ENCODE measurements around the gene MXD3.

Gene MXD3

DNA sequence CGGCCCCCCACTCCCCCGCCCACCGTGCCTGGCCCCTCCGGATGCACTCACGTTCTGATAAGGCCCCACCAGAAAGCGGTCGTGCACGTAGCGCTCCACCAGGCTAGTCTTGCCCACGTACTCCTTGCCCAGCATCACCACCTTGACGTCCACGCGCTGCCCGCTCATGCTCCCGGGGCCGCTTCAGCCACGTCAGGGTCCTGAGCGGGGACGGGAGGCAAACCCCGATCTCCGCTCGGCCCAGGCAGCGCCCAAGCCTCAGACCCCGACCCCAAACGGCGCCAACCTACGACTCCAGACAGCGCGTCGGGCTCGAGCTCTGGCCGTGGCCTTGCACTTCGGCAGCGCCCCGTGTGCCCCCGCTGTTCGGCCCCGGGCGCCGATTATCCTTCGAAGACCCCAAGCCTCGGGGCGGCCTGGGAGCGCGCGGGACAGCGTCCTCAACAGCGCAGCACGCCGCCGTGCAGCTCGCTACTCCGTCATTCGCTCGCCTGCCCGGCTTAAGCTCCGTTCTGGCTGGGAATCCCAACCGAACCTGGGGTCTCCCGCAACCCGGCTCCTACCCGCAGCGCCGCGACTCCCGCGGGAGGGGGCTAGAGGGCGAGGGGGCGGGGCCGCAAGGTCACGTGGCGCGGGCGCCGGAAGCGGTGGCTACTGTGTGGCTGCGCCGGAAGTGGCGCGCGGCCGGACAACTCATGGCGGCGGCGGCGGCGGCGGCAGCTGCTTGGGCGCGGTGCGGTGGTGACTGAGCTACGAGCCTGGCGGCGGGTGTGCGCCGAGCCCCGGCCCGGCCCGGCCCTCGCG, 8.4 kb downstream of the MXD3 start, which contains the start of the genes PRELID1 and RAB24:
Gene PRELID1 (plus strand): TSS at position 679 of the 804 bp plus-strand sequence. CDS start 187 bp downstream, outside the sequence.
Gene RAB24 (minus strand): TSS at position 599 of the 804 bp plus-strand sequence. CDS start 431 bp downstream, at position 168.
- peak; percentile 47 to 51 for DNase-seq (ENCODE audit: low read depth in 2 of 2)

DNA sequence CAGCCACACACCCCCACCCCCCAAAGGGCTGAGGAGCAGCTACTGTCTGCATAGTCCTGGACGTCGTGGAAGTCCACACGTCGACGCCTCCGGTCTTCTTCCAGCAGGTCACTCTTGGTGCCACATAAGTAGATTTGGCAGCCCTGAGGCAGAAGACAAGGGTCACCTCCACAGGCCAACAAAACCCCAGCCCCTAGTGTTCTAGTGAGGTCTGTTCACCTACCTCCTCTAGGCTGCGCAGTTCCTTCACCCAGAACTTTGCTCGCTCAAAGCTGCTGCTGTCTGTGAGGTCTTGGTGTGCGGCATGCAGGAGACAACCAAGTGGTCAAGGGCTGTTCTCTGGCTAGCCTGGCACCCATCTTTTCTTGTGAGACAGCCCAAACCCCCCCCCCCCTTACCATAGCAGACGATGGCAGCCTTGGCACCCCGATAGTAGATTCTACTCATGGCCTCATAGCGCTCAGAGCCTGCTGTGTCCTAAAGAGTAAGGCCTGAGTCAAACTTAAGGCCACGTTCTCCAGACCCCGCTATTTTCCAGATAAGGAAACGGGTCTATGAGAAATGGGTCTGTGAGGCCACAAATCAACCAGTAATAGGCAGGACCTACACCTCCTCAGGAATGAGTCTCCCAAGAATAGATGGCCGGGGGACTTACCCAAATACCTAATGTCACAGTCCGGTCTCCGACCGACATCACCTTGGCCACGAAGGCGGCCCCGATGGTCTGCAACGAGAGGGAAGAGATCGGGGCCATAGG, 9.2 kb downstream of the MXD3 start:
- no peak for DNase-seq (ENCODE audit: low read depth in 2 of 2)

DNA sequence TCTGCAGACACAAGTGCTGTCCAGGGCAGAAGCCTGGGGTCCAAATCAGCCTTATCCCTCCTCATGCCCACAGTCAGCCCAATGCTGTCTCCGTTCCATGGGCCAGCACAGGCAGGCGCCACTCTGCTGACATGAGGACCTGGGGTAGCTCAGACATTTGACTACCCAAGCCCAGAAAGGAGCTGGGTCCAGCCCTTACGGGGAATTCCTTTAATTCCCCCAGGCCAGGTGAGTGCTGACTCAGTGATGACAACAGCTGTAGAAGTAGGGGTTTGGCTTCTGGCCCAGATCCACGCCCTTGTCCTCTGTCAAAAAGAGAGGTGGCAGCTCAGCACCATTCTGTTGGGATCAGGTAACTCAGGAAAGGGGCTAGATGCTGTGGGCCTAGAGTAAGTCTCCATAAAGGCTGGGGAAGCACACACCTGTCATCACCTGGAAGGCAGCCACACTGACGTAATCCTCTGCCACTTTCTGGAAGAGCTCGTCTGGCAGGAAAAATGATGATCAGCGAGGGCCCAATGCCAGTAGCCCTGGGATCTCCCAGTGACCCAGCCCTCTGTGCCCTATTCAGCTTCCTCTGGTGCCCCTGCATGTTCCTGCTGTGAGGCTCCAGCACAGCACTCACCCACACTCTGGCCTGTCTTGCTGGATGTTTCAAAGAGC, 10.1 kb downstream of the MXD3 start:
- DNase-seq (ENCODE audit: low read depth in 2 of 2) = no peak

DNA sequence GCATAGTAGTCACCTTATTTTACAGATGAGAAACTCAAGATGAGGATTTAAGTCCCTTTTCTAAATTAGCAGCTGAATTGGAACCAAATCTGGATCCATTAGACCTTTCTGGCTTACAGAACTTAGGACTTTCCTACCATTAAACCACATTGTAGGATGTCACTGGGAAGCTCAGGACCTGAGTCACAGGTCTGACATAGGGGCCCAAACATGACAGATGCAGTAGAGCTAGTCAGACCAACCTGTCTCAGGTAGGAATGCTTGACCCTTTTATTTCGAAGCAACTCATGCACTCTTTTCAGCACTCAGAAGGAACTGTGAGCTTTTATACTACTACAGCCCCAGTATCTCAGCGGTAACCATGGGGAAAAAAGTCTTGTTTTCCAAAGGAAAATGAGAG, 10.7 kb downstream of the MXD3 start:
- DNase-seq (ENCODE audit: low read depth in 2 of 2) = no peak

DNA sequence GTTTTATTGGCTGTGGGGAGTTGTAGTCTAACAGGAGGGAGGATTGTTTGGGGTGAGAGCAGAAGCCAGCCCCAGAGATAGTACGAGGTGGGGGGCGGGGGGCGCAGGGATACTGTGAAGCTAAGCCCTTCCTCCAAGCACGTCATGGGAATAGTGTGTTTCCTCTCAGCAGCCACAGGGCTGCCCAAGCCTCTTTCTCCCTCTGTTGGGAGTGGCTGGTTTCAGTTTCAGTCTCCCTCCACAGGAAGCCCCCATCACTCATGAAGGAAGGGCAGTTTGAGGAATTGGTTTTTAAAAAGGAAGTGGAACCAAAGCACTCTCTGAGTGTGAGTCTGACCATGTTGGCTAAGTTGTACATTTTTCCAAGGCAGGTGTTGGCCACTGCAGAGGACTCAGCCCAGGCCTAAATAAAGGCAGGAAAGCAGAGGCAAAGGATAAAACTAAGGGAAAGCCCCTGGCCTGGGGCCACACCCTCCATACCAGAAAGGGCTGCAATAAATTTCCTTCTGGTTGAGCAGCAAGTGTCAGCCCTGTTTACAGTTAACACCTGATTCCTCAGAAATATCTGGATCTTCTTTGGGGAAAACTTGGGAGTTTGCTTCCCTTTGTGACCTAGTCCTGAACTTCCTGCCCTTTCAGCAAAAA, 11.3 kb downstream of the MXD3 start:
- peak; percentile 16 to 17 for DNase-seq (ENCODE audit: low read depth in 2 of 2)

DNA sequence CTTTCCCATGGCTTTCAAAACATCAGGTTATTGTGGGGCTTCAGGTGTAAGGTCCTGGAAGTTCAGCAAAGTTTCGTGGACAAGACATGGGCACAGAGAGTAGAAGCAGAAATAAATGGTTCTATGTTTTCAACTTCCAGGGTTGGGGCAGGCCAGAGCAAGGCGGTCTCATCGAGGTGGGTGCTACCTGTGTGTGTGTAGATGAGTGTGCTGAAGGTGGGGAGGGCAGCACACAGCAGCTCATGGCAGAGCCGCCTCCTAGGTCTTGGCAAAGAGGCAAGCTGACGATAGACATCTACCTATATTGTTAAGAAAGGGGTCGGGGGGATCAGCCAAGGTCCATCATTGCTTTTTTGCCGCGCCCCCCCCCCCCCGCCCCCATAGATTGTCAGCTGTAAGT, 12.0 kb downstream of the MXD3 start:
- DNase-seq (ENCODE audit: low read depth in 2 of 2) = no peak

DNA sequence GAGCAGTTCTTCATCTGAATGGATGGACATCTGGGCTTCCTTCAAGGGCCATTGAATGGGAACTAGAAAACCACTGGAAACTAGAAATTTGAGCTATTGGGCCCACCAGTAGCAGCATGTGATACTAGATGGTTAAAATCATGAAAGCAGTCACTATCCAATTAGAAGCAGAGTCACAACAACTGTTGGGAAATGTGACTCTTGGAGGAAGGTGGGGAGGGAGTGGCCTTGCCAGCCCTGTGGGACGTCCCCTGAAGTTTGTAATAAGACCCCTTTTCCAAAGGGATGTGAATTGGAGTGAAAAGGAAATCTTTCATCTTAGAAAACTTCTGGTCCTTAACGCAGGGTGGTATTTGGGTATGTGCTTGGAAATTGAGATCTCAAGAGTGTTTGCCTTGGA, 13.8 kb downstream of the MXD3 start:
- DNase-seq (ENCODE audit: low read depth in 2 of 2) = no peak

DNA sequence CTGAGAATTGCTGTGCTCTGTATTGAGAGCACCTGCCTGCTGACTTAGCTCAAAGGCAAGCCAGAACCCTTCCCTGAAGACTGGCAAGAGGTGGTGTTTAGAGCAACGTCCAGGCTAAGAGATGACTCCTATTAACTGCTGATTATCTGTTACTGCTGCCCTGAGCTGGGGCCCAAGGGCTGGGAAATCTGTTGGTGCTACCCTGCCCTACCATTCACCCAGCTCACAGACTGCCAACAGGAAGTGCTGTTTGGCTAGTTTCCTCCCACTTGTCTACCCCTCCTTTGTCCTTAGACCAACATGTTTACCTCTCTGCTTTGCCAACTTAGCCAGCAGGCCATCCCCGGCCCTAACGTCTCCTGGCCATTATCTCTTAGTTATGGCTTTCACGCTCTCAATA, 15.1 kb downstream of the MXD3 start:
- no peak for DNase-seq (ENCODE audit: low read depth in 2 of 2)

DNA sequence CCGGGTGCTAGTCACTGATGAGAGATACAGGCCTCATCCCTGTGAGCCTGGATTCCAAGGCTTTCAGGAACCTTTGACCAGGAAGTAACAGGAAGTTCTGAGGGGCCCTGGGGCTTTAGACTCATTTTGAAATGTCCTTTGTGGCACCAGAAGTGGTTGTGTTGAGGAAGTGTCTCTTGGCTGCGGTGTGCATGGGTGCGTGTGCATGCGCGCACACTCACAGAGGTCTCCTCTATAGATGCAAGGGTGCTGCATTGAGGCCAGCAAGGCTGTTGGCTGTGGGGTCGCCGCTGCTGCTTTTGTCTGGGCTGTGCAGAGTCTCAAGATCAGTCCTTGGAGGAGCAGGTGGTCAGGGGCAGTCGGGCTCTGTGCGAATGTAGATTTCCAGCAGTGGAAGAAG, 15.8 kb downstream of the MXD3 start:
- no peak for DNase-seq (ENCODE audit: low read depth in 2 of 2)

DNA sequence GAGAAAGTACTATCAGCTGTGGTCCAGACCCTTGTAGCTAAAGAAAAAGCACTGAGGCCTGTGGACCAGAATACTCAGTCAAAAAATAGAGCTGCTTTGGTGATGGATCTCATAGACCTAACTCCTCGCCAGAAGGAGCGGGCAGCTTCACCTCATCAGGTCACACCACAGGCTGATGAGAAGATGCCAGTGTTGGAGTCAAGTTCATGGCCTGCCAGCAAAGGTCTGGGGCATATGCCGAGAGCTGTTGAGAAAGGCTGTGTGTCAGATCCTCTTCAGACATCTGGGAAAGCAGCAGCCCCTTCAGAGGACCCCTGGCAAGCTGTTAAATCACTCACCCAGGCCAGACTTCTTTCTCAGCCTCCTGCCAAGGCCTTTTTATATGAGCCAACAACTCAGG, 17.1 kb downstream of the MXD3 start:
- DNase-seq (ENCODE audit: low read depth in 2 of 2) = no peak

DNA sequence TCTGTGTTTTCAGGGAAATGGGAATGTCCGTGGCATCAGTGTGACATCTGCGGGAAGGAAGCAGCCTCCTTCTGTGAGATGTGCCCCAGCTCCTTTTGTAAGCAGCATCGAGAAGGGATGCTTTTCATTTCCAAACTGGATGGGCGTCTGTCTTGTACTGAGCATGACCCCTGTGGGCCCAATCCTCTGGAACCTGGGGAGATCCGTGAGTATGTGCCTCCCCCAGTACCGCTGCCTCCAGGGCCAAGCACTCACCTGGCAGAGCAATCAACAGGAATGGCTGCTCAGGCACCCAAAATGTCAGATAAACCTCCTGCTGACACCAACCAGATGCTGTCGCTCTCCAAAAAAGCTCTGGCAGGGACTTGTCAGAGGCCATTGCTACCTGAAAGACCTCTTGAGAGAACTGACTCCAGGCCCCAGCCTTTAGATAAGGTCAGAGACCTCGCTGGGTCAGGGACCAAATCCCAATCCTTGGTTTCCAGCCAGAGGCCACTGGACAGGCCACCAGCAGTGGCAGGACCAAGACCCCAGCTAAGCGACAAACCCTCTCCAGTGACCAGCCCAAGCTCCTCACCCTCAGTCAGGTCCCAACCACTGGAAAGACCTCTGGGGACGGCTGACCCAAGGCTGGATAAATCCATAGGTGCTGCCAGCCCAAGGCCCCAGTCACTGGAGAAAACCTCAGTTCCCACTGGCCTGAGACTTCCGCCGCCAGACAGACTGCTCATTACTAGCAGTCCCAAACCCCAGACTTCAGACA, 17.7 kb downstream of the MXD3 start:
- DNase-seq (ENCODE audit: low read depth in 2 of 2) = no peak

DNA sequence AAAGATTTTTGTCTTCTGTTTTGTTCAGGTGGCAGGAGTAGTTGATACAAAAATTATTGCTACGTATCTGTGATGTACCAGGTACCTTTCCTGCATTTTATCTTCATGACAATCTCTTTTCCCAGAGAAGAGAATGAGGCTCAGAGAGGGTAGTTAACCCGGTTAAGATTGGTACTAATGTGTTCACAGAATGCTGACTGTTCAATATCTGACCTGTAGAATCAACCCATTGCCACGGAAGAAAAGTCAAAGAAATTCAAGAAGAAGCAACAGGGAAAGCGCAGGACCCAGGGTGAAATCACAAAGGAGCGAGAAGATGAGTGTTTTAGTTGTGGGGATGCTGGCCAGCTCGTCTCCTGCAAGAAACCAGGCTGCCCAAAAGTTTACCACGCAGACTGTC, 20.0 kb downstream of the MXD3 start:
- DNase-seq (ENCODE audit: low read depth in 2 of 2) = no peak

DNA sequence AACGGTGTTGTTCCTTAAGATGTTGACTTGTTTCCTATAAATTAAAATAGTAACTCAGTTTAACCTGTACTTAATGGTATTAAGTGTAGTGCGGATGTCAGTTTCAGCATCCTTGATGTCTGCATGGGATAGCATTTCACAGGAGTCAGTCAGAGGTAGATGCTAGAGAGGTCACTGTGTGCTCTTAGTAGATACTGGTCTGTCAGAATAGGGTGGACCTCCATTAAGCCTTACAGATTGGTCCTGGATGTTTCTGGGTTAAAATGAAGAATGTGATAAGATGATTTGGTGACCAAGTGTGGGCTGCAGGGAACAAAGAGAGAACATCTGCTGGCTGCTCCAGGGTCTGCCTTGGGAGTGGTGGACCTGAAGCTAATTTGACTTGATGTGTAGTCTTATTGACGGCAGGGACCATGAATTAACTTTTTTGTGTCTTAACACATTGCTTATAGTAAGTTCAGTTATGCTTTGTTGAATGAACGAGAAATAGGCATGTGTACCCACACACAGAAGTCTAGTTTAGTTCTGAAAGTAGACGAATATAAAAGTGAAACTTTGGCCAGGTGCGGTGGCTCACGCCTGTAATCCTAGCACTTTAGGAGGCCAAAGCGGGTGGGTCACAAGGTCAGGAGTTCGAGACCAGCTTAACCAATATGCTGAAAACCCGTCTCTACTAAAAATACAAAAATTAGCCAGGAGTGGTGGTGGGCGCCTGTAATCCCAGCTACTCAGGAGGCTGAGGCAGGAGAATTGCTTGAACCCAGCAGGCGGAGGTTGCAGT, 20.7 kb downstream of the MXD3 start:
- DNase-seq (ENCODE audit: low read depth in 2 of 2) = no peak

DNA sequence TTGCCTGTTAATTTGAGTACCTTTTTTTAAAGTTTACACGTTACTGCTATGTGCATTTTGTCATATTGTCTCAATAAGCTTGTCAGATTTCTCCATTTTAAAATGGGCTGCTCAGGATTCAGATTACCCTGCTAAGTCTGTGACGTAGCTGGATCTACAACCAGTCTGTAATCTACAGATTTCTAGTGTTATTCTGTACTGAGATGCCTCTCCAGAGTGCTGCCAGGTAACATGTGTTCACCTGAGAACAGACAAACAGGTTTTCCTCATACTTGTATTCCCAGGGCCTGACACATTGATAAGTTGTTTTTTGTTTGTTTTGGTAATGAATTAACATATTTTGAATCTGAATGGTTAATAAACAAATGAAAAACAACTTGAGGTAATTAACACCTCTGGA, 23.5 kb downstream of the MXD3 start:
- no peak for DNase-seq (ENCODE audit: low read depth in 2 of 2)

DNA sequence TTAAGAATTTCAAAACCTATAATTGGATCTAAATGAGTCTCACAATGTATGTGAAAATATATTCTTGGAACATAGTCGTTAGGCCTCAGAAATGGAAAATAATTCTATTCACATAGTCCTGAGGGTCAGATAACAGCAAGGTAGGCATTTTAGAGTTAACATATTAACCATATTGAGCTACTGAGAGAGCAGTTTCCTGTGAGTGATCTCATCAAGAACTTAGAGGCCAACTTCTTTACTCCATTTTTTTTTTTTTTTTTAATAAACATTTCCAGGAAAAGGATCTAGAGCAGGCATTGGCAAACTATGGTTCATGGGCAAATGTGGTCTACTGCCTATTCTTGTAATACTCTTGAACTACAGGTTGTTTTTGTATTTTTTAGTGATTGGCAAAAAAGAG, 34.8 kb downstream of the MXD3 start:
- no peak for DNase-seq (ENCODE audit: low read depth in 2 of 2)

DNA sequence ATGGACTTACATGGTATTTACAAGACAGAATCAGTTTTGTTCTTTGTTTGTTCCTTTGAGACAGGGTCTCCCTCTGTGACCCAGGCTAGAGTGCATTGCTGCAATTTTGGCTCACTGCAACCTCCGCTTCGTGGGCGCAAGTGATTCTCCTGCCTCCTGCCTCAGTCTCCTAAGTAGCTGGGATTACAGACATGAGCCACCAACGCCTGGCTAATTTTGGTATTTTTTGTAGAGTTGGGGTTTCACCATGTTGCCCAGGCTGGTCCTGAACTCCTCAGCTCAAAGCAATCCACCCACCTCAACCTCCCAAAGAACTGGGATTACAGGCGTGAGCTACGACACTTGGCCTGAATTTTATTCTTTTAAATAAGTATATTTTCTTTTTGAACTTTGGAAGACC, 35.8 kb downstream of the MXD3 start:
- DNase-seq (ENCODE audit: low read depth in 2 of 2) = no peak

DNA sequence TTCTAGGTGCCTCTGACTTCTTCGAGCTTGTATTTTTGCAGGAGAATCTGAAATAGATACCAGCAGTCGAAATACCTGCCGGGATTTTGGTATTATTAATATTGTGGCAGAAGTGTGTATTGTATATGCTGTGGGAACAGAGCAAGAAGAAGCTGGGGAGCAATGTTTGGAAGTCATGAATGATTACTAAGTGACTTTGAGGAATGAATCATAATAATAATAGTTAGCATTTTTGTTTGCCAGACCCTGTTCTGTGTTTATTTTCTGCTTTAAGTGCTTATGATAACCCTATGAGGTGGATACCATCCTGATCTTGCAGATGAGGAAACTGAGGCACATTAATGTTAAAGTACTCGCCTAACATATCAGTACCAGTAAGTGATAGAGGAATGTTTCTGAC, 40.6 kb downstream of the MXD3 start:
- no peak for DNase-seq (ENCODE audit: low read depth in 2 of 2)

DNA sequence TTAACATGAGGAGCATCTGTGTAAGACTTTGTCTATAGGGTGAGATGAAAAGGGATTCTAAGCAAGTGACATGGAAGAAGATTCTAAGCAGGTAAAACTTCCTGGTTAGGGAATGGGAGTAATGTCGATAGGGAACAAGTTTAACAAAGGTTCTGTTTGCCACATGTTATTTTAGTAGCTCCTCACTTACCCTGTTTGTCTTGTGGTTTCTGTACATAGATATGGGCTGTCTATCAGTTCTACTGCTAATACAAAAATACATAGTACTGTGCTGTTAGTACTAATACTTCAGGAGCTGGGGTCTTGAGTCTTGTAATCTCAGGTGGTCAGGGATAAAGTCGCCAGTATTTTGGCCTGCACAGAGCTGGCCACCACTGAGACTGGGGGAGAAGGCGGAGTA, 41.0 kb downstream of the MXD3 start:
- DNase-seq (ENCODE audit: low read depth in 2 of 2) = no peak

DNA sequence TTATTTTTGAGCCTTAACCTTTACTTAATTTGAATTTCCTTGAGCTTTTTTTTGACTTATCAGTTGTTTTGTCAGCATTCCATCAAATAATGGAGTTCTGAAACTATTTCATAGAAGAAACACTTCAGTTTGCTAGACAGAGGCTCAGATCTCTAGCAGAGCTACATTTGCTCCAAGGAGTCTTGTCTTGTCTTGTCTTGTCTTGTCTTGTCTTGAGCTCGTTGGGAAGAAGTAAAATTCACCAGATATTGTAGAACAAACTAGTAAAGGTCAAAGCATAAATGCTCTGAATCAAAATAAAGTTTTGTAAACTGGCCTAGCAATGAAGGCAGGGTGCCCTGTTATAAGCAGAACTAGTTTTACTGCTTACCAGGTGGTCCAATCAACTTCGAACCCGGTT, 41.7 kb downstream of the MXD3 start:
- no peak for DNase-seq (ENCODE audit: low read depth in 2 of 2)

DNA sequence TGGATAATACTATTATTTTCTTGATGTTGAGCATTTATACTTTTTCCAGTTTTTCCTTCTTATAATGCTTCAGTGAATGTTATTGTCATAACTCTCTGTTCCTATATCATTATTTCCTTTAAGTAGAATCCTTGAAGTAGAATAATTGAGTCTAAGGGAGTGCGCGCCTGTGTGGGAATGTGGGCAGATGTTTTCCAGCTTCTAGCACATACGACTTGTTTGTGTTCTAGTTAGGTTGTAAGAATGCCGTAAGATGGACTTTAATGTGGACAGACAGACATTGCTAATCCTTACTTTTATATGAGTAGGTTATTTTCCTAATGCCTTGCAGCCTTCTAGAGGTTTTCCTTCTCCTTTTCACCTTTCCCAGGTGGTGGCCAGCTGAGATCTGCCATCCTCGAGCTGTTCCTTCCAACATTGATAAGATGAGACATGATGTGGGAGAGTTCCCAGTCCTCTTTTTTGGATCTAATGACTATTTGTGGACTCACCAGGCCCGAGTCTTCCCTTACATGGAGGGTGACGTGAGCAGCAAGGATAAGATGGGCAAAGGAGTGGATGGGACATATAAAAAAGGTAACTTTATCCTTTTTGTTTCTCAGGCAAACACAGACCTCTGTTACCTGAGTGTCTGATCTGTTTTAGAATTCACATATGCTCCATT, 42.3 kb downstream of the MXD3 start:
- DNase-seq (ENCODE audit: low read depth in 2 of 2) = no peak

Data from fibroblast of skin of left biceps (primary cell).